ENCODE data around the gene WDR88.
"Not testable (repeated sequence)": the region's sequence is repeated elsewhere in the genome, so short reads cannot be mapped to it uniquely, and the experiment has no call there.

WDR88 gene

DNA sequence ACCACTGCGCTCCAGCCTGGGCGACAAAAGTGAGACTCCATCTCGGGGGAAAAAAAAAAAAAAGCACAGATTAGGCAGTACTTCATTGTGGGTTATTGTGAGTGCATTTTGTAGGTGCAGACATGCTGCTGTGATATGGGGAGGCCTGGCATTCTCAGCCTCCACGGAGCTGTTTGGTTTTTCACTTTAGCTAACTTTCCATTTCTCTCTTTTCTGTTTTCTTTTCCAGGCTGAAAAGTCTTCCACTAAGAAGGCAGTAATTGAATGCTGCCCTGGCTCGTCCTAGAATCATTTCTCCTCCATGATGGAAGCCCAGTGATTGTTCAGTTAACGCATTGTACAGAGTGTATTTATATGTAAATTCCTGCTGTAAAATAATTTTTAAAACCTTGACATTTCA is 2.0 kb upstream of the WDR88 start:
- no peak for DNase-seq (ENCODE audit: low spot score)

DNA sequence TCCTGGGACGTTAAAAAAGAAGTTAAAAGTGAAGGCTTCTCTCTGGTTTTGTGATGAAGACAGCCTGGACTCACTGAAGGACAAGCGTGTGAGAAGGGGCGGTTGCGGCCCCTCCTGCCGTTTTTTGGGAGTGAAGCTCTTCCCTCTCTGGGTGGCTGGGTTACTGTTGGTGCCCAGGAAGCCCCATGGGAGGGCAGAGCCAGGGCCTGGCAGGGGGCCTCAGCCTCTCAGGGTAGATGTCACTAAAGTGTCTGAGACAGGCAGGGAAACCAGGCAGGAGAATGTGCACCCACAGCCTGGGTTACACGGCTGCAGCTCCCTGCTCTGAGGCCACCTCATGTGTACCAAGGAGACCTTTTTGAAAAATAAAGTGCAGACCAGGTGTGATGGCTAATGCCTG is 1.5 kb upstream of the WDR88 start:
- DNase-seq (ENCODE audit: low spot score) = no peak

- DNase-seq (ENCODE audit: low spot score) = peak; percentile 72
Measured at GRCh38 chr19:33132425-33132824, 511 bp downstream of the WDR88 start.

DNA sequence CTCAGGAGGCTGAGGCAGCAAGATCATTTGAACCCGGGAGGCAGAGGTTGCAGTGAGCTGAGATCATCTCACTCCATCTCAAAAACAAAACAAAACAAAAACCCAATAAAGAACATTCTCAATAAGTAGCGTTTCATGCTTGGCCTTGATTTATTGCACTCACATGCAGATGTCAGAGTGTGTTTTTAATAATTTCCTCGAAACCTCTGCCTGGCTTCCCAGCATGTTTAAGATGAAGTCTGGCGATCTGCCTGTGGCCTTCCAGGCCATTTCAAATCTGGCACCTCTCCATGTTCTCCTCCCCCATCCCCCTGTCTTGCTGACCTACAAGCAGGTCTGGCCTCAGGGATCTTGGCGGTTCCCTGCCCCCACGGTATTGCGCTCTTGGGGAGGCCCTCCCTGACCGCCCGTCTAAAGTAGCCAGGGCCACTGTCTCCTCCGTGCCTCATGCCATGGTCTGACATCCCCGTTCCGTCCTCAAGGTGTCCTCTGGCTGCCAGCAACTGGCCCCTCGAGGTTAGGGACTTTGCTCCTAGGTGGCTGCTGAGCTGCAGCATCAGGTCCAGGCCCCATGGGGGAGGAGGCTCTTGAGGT is 1.6 kb downstream of the WDR88 start:
- DNase-seq (ENCODE audit: low spot score) = peak; percentile 71

- DNase-seq (ENCODE audit: low spot score) = peak; percentile 35
Measured at GRCh38 chr19:33134571-33135041, 2.7 kb downstream of the WDR88 start.

GRCh38 chr19:33139165-33139564 is 7.3 kb downstream of the WDR88 start:
- DNase-seq (ENCODE audit: low spot score) = no peak

- DNase-seq (ENCODE audit: low spot score) = peak; percentile 80
Measured at GRCh38 chr19:33143897-33144405, 12.0 kb downstream of the WDR88 start.

DNA sequence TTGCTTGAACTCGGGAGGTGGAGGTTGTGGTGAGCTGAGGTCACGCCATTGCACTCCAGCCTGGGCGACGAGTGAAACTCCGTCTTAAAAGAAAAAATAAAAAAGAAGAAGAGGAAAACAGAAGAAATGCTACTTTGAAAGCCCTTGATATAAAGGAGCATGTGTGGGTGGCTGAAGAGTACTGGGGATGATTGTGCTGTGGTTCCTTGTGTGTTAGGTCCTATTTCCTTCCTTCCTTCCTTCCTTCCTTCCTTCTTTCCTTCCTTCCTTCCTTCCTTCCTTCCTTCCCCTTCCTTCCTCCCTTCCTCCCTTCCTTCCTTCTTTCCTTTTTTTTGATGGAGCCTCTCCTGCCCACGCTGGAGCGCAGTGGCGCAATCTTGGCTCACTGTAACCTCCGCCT is 14.3 kb downstream of the WDR88 start:
- DNase-seq (ENCODE audit: low spot score) = no peak

- no peak for DNase-seq (ENCODE audit: low spot score)
Measured at GRCh38 chr19:33147538-33147937, 15.6 kb downstream of the WDR88 start.

- DNase-seq (ENCODE audit: low spot score) = no peak
Measured at GRCh38 chr19:33150852-33151518, 19.1 kb downstream of the WDR88 start.

DNA sequence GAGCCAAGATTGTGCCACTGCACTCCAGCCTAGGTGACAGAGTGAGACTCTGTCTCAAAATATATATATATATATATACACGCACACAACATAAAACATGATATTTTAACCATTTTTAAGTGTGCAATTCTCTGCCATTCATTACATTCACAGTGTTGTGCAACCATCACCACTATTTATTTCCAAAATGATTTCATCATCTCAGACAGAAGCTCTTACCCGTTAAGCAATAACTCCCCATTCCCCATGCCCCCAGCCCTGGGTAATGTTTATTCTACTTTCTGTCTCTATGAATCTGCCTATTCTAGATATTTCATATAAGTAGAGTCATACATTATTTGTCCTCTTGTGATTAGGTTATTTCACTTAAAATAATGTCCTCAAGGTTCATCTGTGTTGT is 20.3 kb downstream of the WDR88 start:
- no peak for DNase-seq (ENCODE audit: low spot score)

DNA sequence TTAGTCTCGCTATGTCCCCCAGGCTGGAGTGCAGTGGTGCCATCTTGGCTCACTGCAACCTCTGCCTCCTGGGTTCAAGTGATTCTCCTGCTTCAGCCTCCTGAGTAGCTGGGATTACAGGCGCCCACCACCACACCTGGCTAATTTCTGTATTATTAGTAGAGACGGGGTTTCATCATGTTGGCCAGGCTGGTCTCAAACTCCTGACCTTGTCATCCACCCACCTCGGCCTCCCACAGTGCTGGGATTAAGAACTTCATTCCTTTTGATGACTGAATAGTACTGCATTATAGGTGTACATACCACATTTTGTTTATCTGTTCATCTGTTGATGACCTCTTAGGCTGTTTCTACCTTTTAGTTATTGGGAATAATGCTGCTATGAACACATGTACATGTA is 20.7 kb downstream of the WDR88 start:
- not testable (repeated sequence) for DNase-seq (ENCODE audit: low spot score)

DNA sequence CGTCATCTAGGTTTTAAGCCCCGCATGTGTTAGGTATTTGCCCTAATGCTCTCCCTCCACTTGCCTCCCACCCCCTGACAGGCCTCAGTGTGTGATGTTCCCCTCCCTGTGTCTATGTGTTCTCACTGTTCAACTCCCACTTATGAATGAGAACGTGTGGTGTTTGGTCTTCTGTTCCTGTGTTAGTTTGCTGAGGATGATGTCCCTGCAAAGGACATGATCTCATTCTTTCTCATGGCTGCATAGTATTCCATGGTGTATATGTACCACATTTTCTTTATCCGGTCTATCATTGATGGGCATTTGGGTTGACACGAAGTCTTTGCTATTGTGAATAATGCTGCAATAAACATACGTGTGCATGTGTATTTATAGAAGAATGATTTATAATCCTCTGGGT is 22.4 kb downstream of the WDR88 start:
- DNase-seq (ENCODE audit: low spot score) = not testable (repeated sequence)

DNA sequence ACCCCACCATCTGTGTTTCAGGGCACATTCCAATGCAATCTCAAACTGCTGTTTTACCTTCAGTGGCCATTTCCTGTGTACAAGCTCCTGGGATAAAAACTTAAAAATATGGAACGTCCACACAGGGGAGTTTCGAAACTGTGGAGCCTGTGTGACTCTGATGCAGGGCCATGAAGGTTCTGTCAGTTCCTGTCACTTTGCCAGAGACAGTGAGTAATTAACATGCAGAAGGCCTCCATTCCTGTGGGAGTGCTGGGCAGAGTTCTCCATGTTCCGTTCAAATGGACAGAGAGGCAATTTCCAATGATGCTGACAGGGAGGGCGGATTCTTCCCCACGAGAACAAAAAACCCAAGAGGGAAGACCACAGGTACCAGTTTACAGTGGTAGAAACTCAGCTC is 24.4 kb downstream of the WDR88 start:
- DNase-seq (ENCODE audit: low spot score) = no peak

DNA sequence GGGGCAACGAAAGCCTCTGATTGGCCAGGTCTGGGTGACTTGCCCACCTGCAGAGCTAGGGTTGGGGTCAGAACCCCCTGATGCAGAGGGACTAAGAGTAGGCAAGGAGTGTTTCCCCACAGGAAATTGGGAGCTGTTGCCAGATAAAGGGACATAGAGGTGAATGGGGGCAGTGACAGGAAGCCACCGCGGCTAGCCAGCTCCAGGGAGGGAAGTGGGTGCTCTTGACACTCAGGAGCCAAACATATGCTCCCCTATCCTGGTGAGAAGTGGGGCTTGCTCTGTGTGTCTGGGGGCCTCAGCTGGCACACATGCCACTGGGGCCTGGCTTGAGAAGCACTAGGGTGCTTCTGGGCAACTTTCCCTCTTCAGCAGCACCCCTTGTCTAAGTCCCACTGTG is 26.0 kb downstream of the WDR88 start:
- no peak for DNase-seq (ENCODE audit: low spot score)

DNA sequence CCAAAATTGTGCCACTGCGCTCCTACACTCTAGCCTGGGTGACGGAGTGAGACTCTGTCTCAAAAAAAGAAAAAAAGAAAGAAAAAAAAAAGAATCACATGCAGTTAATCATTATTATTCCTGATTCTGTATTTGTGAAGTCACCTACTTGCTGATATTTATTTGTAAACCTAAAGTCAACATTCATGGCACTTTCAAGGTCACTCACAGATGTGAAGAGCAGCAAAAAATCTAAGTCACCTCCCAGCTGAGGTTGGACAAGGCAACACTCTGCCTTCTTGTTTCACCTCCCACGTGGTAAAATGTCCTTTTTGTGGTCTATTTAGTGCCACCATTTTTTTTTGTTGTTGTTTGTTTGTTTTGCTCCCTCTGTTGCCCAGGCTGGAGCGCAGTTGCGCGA is 26.5 kb downstream of the WDR88 start:
- no peak for DNase-seq (ENCODE audit: low spot score)

DNA sequence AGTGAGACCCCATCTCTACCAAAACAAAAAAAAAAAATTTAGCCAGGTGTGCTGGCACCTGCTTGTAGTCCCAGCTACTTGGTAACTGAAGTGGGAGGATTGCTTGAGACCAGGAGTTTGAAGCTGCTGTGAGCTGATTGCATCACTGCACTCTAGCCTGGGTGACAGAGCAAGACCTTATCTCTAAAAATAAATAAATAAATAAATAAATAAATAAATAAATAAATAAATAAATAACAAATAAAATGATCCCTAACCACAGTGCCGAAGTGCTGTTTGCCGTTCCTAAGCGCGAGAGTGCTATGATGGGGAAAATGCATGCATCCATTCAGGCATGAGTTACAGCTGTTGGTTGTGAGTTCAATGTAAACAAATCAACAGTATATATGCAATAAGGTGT is 27.2 kb downstream of the WDR88 start:
- DNase-seq (ENCODE audit: low spot score) = no peak

DNA sequence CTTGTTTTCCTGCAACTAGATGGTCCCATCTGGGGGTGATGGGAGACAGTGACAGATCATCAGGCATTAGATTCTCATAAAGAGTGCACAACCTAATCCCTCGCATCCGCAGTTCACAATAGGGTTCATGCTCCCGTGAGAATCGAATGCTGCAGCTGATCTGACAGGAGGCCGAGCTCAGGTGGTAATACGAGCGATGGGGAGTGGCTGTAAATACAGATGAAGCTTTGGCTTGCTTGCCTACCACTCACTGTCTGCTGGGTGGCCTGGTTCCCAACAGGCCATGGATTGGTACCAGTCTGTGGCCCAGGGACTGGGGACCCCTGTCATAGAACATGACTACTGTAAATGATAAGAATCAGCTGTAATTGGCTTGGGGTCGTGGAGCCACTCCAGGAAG is 28.0 kb downstream of the WDR88 start:
- DNase-seq (ENCODE audit: low spot score) = no peak

DNA sequence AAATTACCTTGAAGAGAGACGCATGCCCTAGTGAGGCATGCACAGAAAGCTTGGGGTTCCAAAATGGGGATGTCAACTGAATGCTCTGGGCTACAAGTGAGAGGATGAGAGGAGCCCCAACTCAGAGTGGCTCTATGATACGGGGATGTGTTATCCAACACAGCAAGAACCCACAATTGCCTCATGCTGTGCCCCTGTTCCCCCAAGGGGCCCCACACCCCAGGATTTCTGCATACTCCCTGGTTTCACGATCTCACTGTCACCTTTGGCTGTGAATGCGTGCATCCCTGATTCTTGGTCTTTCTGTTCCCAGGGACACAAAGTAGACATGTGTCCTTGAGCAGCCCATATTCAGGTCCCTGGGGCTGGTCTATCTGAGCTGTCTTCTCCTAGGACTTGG is 29.3 kb downstream of the WDR88 start:
- no peak for DNase-seq (ENCODE audit: low spot score)

- DNase-seq (ENCODE audit: low spot score) = no peak
Measured at GRCh38 chr19:33163481-33163880, 31.6 kb downstream of the WDR88 start.

GRCh38 chr19:33166037-33166436 is 34.1 kb downstream of the WDR88 start:
- DNase-seq (ENCODE audit: low spot score) = not testable (repeated sequence)

GRCh38 chr19:33167438-33167837 is 35.5 kb downstream of the WDR88 start:
- DNase-seq (ENCODE audit: low spot score) = no peak

GRCh38 chr19:33168528-33168927 is 36.6 kb downstream of the WDR88 start:
- no peak for DNase-seq (ENCODE audit: low spot score)
